MCF 10A (cell line): Measurements from ENCODE around the gene PID1. TPM values are rescaled to one million over a fixed set of nuclear protein-coding genes. Genes with fewer than 3 reads are reported as not detected.

Experiments used
- BruUV-seq: library from RNA; stranded (reverse); fragments of 400-500 nt; replicated peaks from 2 replicates; lab custom pipeline; 2021; lab: Mats Ljungman, UMichigan
- CTCF ChIA-PET: fragments of 300-600 bp; sonication (Branson Sonifier 250); formaldehyde crosslinking; extraction: SDS; loops from one replicate; lab custom pipeline; 2021; ENCODE audit warnings: antibody characterized with exemption, inconsistent platforms; lab: Yijun Ruan, JAX
- POLR2A ChIA-PET: fragments of 300-600, 350-650 bp; sonication (Branson Sonifier 250); formaldehyde crosslinking; extraction: SDS; loops from one replicate; lab custom pipeline; 2020; ENCODE audit warnings: antibody characterized with exemption, inconsistent platforms; lab: Yijun Ruan, JAX
- DNase-seq: peaks from one replicate; pipeline ENCODE4 v3.0.0-alpha.2; 2018; ENCODE audit not compliant: unreplicated experiment
- H3K27ac Mint-ChIP-seq: one replicate; pipeline ENCODE4 v1.8.0; 2022; ENCODE audit warnings: mild to moderate bottlenecking, low read depth, mixed read lengths; ENCODE audit not compliant: unreplicated experiment
- H3K27me3 Mint-ChIP-seq: one replicate; pipeline ENCODE4 v1.8.0; 2022; ENCODE audit warnings: mixed read lengths; ENCODE audit not compliant: insufficient read depth, unreplicated experiment
- H3K36me3 Mint-ChIP-seq: one replicate; pipeline ENCODE4 v1.8.0; 2022; ENCODE audit warnings: mild to moderate bottlenecking, moderate library complexity, mixed read lengths; ENCODE audit not compliant: insufficient read depth, unreplicated experiment
- H3K4me1 Mint-ChIP-seq: one replicate; pipeline ENCODE4 v1.8.0; 2022; ENCODE audit warnings: mixed read lengths; ENCODE audit not compliant: insufficient read depth, unreplicated experiment
- H3K4me3 Mint-ChIP-seq: one replicate; pipeline ENCODE4 v1.8.0; 2022; ENCODE audit warnings: mild to moderate bottlenecking, moderate library complexity, mixed read lengths; ENCODE audit not compliant: unreplicated experiment
- H3K9me3 Mint-ChIP-seq: one replicate; pipeline ENCODE4 v1.8.0; 2022; ENCODE audit warnings: mixed read lengths; ENCODE audit not compliant: unreplicated experiment
- CTCF ChIP-seq: fragments of 200-600 bp; IDR thresholded peaks from one replicate; pipeline ENCODE4 v1.8.0; 2022; ENCODE audit warnings: antibody characterized with exemption, mild to moderate bottlenecking; ENCODE audit not compliant: unreplicated experiment
- intact Hi-C: fragments of 100-400 bp; cut with micrococcal nuclease; formaldehyde crosslinking; loops from 2 replicates; pipeline ENCODE4 v1.14.1; 2022
- total RNA-seq: library from RNA; stranded (reverse); gene quantifications from 2 replicates; pipeline ENCODE4 v1.2.3, GENCODE V29; 2022

The PID1 gene
- total RNA-seq, 1 experiment from 2014 or later: 211 TPM

GRCh38 chr2:229043681-229044080 lies 227.4 kb downstream of the PID1 start:
- Mint-ChIP-seq H3K9me3 (no peaks in the 10 kb centered on the region), H3K4me3 (no peak overlapping the region), H3K4me1 (peaks cover 8% of the 10 kb centered on the region), H3K27ac (no peak overlapping the region), H3K27me3 (no peaks in the 10 kb centered on the region), H3K36me3 (peaks cover 9% of the 10 kb centered on the region)
- ChIA-PET POLR2A (no interaction called here), CTCF (interaction anchor here (0.8 kb wide), 1 partner anchor 116 kb away, joined by 4 read pairs; no protein-coding TSS in a partner anchor)
- BruUV-seq: no TSS peak
- TF ChIP-seq CTCF: no peak
- intact Hi-C loops: no loop called here
- no peak for DNase-seq

GRCh38 chr2:229042349-229042748 lies 228.7 kb downstream of the PID1 start:
- CTCF ChIA-PET: no interaction called here
- BruUV-seq: no TSS peak

GRCh38 chr2:229041691-229042090 lies 229.4 kb downstream of the PID1 start:
- Mint-ChIP-seq H3K36me3 (peaks cover 5% of the 10 kb centered on the region), H3K27ac (no peak overlapping the region), H3K9me3 (no peaks in the 10 kb centered on the region), H3K4me1 (peaks cover 6% of the 10 kb centered on the region), H3K27me3 (no peaks in the 10 kb centered on the region), H3K4me3 (no peak overlapping the region)
- DNase-seq: no peak
- CTCF ChIA-PET: no interaction called here
- BruUV-seq: no TSS peak
- intact Hi-C loops: no loop called here
- no peak for TF ChIP-seq CTCF
- POLR2A ChIA-PET: interaction anchor here (1.2 kb wide), 1 partner anchor 8 kb away, joined by 6 read pairs; no protein-coding TSS in a partner anchor

More at GRCh38 chr2:229042349-229042748, 228.7 kb downstream of the PID1 start:
- POLR2A ChIA-PET: interaction anchor here (0.6 to 1.2 kb wide), 4 partner anchors 9 to 275 kb away, joined by 3 to 6 read pairs (median 4); no protein-coding TSS in a partner anchor
- intact Hi-C loops: no loop called here
- no peak for TF ChIP-seq CTCF
- no peak for DNase-seq
- H3K27ac Mint-ChIP-seq: no peak overlapping the region
- H3K36me3 Mint-ChIP-seq: peaks cover 6% of the 10 kb centered on the region
- no peak overlapping the region for H3K4me3 Mint-ChIP-seq
- no peaks in the 10 kb centered on the region for H3K9me3 Mint-ChIP-seq
- H3K4me1 Mint-ChIP-seq: peaks cover 6% of the 10 kb centered on the region
- H3K27me3 Mint-ChIP-seq: no peaks in the 10 kb centered on the region

GRCh38 chr2:229037621-229038020 lies 233.5 kb downstream of the PID1 start:
- no peak overlapping the region for H3K4me3 Mint-ChIP-seq
- no peaks in the 10 kb centered on the region for H3K9me3 Mint-ChIP-seq
- intact Hi-C loops: no loop called here
- POLR2A ChIA-PET: interaction anchor here (0.7 kb wide), 1 partner anchor 249 kb away, joined by 3 read pairs; no protein-coding TSS in a partner anchor
- peaks cover 23% of the 10 kb centered on the region for H3K36me3 Mint-ChIP-seq
- H3K27ac Mint-ChIP-seq: no peak overlapping the region
- DNase-seq: no peak
- no TSS peak for BruUV-seq
- CTCF ChIA-PET: no interaction called here
- no peaks in the 10 kb centered on the region for H3K27me3 Mint-ChIP-seq
- H3K4me1 Mint-ChIP-seq: no peaks in the 10 kb centered on the region
- no peak for TF ChIP-seq CTCF
